GM21381 (cell line): ENCODE measurements around the gene PRR16.

Source experiments
- ATAC-seq: cut with Tn5 transposase; IDR thresholded peaks from one replicate; pipeline ENCODE4 v1.9.1; 2021; ENCODE audit warnings: mild to moderate bottlenecking, moderate library complexity; ENCODE audit not compliant: unreplicated experiment

Gene PRR16

DNA sequence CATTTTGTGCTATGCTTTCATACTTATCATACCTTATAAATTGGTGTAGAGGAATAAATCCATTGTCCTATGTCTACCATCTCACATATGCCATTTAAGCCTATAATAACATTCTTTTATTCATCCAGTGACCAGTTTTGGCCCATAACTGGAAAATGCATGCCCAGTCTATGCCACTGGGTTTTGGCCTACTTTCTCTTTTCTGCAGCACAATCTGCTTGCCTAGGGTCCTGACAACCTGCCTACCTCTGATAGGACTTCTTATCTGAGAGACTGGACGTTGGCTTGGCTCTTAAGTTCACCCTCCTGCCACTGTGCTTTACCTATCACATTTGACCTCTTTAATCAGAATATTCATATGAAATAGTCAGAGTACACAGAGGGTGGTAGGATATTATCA is 103.0 kb downstream of the PRR16 start:
- ATAC-seq: no peak

DNA sequence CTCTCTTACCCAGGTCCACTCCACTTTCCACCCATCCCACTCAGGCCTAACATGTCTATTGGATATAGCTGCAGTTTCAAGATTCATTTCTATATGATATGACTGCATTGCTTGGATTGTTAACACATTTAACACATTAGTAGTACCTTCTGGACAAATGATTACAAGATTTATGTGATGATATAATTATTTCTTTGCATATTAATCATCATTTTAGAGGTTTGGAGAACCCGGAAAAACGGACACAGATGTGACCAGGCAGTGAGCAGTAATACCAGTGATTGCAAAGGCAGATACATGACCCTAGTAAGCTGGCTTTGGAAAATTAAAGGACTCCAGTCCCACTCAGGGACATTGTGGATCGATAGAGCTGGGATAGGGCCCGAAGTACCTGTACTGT is 103.8 kb downstream of the PRR16 start:
- no peak for ATAC-seq

DNA sequence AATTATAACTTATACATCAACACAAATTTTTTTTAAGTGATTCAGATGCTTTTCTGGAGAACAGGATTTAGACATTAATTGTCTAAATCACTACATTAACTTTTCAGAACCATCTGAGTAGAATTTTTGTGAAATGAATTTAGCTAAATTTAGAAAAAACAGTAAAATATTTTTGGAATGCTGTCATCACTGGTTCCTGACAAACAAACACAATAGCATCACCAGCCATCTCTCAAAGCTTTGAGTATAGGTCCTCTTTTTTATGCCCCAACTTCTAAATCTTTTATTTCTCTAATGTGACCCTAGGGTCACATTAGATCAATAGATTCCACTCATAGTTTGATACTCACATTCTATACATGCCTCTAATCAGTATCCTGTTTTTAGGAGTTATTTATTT is 104.6 kb downstream of the PRR16 start:
- ATAC-seq: no peak

DNA sequence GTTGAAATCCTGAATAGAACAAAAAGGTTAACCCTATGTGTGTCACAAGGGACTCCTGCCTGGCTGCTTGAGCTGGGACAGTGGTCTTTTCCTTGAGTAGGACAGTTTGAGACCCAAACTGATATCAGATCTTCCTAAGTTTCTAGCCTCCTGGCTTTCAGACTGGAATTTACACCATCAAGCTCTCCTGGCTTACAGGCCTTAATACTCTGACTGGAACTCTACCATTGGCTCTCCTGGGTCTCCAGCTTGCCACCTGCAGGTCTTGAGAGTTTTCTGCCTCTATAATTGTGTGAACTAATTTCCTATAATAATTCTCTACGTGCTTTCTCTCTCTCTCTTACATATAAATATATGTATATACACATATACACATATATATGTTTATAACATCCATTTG is 112.5 kb downstream of the PRR16 start:
- no peak for ATAC-seq

DNA sequence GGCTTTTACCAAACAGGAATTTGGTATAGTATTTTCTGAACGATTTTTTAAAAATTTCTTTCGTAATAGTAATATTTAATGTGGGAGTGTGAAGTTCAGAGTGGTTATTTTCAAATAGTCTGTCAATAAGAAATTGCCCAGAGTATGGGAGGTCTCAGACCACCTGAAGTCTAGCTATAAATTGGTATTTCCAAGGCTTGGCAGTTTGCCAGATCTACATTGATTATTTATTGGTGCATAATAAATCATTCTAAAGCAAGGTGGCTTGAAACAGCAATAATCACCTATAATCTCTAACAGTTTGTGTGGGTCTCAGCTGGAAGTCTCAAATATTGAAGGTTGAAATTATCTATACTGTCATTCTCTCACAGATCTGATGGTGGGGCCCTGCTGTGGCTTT is 118.5 kb downstream of the PRR16 start:
- ATAC-seq: no peak

DNA sequence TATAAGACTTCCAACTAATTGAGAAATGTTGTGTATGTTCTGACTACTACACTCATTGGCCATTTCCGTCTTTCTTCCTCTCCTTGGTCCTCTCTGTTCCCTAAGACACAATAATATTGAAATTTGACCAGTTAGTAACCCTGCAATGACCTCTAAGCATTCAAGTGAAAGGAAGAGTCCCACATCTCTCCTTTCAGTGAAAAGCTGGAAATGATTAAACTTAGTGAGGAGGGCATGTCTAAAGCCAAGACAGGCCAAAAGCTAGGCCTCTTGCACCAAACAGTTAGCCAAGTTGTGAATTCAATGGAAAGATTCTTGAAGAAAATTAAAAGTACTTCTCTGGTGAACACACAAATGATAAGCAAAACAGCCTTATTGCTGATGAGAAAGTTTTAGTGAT is 122.5 kb downstream of the PRR16 start:
- no peak for ATAC-seq

DNA sequence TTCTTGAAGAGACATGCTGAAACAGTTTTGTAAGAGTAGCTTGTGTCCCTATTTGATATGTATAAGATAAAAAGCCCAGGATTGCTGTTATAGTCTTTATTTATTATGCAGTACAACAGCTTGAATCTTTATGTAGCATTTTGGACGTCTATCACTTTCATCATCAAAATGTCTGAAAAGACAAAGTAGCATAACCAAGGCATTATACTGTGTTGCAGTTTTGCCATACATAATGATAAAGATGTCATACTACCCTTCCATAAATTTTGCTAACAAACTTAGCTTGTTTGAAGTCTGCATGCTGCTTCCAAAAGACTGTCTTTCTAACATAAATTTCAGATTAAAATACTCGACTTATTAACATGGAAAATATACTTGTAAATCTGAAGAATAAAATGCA is 127.8 kb downstream of the PRR16 start:
- no peak for ATAC-seq

DNA sequence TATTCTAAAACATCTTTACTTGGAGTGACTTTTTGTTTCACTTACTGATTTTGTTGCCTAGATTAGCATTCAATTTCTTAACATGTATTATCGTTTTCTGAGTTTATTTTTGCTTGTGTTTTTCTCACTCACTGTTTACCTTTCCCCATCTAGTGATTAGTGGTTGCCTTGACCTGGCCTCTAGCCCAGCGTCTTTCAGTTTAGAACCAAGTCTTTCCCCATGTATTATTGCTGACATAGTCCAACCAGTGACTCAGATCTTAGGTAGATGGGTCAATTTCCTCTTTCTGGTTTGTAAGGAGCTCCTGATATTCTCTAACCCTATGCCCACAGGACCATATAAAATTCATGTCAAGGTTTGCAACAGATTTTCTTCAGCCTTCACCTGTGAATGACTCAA is 135.5 kb downstream of the PRR16 start:
- ATAC-seq: no peak

DNA sequence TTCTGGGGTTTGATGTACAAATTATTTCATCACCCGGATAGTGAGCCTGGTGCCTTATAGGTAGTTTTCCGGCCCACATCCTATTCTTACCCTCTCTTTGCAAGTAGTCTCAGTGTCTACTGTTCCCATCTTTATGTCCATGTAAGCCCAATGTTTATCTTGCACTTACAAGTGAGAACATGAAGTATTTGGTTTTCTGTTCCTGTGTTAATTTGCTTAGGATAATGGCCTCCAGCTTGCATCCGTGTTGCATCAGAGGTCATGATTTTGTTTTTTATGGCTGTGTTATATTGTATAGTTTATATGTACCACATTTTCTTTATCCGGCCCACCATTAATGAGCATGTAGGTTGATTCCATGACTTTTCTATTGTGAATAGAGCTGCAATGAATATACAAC is 136.5 kb downstream of the PRR16 start:
- no peak for ATAC-seq

DNA sequence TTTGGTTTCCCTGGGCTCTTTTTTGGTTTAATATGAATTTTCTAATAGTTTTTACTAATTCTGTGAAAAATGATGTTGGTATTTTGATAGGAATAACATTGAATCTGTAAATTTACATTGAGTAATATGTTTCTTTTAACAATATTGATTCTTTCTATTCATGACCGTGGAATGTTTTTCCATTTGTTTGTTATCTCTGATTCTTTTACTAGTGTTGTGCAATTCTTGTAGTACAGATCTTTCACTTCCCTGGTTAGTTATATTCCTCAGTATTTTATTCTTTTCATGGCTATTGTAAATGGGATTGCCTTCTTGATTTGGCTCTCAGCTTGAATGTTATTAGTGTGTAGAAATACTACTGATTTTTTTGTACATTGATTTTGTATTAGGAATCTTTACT is 137.9 kb downstream of the PRR16 start:
- ATAC-seq: no peak

DNA sequence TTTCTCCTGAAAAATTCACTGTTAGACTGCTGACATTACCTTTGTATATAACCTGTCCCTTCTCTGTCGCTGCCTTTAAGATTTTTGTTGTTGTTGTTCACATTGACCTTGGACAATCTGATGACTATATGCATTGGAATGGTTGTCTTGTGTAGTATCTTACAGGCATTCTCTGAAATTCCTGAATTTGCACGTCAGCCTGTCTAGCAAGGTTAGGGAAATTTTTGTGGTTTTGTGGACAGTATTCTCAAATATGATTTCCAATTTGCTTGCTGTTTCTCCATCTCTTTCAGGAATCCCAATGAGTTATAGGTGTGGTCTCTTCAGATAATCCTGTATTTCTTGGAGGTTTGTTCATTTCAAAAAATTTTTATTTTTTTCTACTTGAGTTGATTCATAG is 140.8 kb downstream of the PRR16 start:
- ATAC-seq: no peak

DNA sequence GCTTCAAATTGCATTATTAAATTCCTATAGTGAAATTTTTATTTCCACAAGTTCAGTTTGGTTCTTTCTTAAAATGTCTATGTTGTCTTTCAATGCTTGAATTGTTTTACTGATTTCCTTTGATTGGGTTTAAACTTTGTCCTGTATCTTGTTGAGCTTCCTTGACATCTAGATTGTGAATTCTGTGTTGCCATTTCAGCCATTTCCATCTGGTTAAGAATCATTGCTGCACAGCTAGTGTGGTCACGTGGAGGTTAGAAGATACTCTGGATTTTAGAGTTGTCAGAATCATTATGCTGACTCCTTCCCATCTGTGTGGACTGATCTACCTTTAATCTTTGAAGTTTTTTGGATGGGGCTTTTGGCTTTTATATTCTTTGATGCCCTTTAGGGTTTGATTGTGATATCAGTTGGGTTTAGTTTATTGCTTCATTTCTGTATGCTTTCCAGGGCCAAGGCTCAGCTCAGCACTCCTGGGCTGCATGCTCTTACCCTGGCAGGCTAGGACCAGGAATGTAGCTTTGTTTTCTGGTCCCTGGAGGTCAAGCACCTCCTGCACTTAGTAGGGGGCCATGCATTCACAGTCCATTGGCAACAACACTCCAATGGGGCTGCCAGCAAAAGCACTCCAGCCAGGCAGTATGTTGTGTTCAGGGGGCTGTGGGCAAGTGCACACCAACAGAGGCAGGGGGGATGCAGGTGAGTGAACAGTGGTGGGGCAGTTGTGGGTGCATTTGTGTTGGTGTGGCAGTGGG is 141.4 kb downstream of the PRR16 start:
- no peak for ATAC-seq

DNA sequence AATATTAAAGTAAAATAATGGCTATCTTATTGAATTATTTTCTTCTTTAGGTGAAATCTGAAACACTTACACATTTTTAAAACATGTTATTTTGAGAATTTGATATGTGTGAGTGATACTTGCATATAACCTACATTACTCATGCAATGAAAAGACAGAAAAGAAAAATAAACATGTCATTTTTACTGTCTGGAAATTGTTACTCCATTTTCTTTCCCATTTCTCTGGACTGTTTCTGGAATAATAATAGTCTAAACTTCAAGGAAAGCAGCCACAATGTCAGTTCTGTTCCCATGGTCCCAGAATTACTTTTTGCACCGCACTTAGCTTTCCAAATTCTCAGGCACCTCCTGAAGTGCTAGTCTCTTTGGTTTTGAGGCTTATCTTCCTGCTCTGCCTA is 145.5 kb downstream of the PRR16 start:
- ATAC-seq: no peak

DNA sequence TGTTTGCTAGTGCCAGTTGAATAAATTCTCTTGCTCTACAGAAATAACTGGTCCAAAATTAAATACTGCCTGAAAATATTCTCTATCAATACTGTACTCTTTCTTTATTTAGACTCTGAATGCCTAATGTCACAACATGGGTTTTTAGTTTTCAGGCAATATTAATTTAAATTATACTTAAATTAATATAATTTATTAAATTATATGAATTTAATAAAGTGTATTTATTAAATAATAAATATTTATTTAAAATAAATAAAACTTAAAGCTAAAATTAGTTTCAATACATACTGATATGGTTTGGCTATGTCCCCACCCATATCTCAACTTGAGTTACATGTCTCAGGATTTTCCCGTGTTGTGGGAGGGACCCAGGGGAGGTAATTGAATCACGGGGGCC is 146.0 kb downstream of the PRR16 start:
- no peak for ATAC-seq

DNA sequence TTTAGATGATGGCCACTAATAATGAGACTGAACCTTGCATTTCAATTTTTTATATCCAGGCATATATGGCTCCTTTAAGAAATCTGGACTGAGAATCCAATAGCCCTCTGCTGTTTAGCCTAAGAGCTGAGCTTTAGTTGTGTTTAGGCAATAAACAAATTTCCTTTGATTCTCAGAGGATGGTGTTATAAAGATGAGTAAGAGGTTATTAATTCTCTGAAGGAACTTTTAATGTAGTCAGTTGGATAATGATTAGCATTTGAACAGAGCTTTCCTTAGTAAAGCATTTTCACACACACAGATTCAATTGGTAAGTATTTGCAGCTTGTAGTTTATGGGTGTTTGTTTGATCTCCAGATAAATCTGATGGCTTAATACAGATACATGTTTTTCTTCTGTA is 149.6 kb downstream of the PRR16 start:
- ATAC-seq: no peak

DNA sequence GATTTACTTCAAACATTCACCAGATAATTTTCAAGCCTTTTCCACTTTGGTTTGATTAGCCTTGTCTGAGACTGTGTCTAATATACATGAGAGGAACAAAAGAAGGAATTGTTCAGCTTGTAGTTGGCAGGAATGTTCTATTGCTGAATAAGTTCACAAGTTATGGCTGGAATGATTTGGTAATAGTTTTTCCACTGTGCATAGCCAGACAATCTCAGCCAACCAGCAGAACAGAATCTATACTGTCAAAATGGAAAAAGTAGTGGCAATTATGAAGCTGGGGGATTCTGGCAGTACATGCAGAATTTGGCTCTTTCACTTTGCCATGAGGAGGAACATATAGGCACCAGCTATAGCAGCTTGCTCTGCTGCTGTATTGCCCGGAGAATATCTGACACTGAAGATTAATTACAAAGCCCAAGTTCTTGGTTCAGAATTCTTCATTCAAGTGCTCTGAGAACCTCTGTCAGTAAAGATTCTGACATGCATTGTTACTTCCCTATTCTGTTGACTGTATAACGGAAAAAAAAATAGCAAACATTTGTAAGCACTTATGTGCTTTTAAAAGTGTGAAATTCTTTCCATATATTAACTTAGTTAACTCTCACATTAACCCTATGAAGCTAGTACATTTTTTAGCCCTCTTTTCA is 150.6 kb downstream of the PRR16 start:
- no peak for ATAC-seq

DNA sequence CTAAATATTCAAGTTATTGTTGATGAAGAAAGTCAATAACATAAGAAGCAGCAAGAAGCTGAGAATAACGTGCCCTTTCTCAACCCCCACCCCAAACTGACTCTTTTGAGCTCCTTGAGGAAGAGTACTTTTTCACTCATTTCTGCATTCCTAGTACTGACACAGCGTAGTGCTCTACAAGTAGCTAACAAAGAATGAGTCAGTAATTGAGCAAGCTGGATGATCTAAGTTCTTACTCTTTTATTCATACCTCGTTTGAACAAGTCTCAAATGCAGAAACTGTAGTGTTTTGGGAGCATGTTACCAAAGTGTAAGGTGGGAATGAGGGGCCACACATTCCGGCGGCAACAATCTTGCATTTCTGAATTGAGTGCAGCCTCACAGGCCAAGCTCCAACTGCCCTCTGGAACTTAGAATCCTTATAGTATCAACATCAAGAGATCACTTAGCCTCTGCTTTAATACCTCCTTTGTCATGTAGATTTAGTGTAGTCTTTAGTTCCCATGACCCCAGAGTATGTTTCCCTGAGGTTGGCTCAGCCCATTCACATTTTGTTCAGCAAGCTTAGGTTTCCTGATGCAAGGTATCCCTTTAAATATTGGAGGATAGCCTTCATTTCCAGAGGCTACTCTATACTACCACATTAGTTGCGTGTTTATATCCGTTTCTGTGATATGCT is 152.0 kb downstream of the PRR16 start:
- ATAC-seq: no peak

DNA sequence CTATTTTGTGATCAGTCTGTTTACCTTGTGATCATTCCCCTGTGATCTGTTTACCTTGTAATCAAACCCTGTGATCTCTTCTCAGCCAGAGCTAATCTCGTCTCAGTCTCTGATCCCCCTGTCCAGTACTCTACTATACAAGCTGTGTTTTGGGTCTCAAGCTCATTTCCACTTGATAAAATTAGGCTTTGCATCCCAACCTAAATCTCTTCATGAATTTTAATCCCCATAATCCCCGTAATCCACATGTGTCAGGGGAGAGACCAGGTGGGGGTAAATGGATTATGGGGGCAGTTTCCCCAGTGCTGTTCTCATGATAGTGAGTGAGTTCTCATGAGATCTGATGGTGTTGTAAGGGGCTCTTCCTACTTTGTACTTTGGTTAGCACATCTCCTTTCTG is 157.2 kb downstream of the PRR16 start:
- ATAC-seq: no peak

DNA sequence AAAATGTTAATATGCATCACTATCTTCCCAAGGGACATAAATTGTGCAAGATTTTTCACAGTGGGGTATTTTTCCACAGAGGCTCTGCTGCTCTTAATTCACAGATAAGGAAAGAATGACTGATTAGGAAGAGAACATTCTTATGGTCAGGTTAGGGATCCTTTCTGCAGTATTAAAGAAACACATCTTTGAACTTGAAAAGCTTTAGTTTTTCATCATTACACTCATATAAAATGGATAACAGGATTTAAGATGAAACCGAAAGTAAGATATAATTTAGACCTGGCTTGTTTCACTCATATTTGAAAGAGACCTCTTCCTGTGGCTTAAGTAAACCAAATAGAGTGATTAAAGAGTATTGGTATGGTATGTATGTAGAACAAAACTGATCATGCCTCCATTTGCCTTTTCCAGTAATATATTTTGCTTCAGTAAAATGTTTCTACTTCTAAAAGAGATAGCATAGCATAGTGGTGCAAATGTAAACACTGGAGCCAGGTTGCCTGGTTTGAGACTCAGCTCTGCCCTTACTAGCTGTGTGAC is 160.0 kb downstream of the PRR16 start:
- no peak for ATAC-seq

DNA sequence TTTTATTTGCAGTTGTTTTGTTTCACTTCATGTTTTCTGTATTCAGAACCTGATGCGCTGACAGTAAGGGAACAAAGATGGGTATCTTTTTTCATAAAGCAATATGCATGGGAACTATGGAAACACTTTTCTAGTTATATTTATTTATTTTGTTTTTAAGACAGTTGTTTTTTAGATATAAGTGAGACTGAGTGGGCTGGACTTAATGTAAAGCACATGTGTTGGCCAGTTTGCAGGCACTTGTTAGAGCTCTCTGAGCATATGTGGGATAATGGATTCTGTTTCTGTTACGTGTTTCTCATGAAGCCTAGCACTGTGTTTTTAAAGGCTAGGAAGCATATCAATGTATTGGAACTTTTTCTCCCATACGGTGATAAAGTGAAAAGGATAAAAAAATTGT is 164.1 kb downstream of the PRR16 start:
- no peak for ATAC-seq

DNA sequence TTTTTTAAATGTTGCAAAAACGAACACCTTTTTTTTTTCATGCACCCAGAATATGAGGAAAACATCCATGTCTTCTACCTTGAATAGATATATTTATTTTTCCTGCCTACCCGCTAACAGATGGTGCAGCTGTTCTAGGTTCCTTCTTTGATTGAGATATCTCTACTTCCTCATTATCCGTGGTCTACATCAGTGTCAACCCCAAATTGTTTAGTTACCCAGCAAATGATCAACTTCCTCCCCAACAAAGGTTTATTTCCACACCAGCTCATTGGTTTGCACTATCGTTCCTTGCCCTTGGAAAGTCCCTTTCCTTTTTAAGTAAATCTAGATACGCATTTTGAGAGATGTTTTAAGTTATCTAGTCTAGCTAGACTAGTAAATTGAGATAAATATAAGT is 166.4 kb downstream of the PRR16 start:
- ATAC-seq: no peak

DNA sequence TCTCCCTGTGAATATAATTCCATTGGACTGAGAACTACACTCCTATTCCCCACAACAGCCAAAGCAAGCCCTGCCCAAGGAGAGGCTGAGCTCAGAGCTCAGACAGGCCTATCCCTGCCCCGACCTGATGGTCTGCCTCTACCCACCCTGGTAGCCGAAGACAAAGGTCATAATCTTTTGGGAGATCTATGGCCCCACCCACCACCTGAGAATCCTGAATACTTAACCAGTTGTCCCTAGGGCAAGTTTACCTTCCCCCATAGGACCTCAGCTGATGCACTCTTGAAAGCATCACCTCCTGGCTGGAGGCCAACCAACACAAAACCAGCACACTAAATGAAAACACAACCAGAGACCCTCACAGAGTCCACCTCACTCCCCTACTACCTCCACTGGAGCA is 167.5 kb downstream of the PRR16 start:
- no peak for ATAC-seq
